Activated CD4-positive, alpha-beta T cell treated with anti-CD3 and anti-CD28 coated beads, Interleukin-10, Interleukin-2, amounts not matched to agents 100 ng/mL and 50 ng/mL, durations not matched to agents 16 hours and 8 hours (primary cell): ENCODE results near the gene ALKBH1.
"Not testable (repeated sequence)": the region's sequence is repeated elsewhere in the genome, so short reads cannot be mapped to it uniquely, and the experiment has no call there.

ENCODE experiments used
- DNase-seq: peaks from one replicate; pipeline ENCODE4 v3.0.0-alpha.2; 2020

Gene ALKBH1

DNA sequence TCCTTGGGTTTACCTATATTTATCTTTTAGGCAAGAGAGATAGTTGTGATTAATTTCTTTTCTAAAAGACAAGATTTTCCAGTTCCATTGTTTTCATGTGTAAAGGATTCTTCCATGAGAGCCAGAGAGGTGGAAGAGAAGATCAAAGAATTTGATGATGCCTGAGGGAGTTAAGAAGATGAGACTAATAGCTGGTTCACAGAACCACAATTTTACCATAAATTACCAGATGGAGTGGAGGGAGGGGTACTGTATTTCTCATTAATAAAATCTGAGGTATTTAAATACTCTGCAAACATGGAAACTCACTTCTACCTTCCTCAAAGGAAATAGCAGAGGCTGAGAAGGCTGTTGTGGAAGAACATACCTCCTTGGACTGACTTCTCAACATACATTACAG is 34.6 kb downstream of the ALKBH1 start:
- no peak for DNase-seq

DNA sequence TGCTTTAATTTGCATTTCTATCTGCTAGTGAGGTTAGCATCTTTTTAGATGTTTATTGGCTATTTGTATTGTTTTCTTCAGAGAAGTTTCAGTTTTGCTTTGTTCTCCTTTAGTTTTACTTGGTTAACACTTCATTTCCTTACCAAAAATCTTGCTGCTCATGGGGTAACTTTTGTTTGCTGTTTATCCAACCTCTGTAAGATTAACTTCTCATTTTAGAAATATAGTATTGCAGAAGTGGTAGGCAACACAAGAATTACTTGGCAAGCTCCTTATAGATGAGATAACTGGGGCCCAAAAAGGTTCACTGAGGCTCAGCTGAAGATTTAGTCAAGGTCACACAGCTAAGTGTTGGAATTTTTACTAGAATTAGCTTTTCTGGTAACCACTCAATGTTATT is 40.5 kb downstream of the ALKBH1 start:
- DNase-seq, result no peak

DNA sequence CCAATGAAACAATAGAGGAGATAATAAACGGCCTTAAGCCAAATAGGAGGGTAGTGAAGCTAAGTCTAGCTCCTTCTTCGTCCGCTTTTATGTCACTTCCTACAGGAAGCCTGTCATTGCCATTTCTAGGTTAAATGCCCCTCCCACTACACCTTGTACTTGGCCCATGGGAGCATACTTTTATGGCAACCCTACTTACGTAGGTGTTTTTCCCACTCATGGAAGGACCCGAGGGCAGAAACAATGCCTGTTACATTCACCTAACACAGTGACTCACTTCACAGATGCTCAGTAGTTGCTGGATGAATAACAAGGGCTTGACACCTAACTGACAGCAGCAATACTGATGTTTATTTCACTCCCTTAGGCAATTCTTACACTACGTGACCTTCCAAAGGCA is 44.5 kb downstream of the ALKBH1 start:
- no peak for DNase-seq

DNA sequence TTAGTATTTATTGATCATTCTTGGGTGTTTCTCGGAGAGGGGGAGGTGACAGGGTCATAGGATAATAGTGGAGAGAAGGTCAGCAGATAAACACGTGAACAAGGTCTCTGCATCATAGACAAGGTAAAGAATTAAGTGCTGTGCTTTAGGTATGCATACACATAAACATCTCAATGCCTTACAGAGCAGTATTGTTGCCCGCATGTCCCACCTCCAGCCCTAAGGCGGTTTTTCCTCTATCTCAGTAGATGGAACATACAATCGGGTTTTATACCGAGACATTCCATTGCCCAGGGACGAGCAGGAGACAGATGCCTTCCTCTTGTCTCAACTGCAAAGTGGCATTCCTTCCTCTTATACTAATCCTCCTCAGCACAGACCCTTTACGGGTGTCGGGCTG is 46.3 kb downstream of the ALKBH1 start:
- DNase-seq, result not testable (repeated sequence)

DNA sequence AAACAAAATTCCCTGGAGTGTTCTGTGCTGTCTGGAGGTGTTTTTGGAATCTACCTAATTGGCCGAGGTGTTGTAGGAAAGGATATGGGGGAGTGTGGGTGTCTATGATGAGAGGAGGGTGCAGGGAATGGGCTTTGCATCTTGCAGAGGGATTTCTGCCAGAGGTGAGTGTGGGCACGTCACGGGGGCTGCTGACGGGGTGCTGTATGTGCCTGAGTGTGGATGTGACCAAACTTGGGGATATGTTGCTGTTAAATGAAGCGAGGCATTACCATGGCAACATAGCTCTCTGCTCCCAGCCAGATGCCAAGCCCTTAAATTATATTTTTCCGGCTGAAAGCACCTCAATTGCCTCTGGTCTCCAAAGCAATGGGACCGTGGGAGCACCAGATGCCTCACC is 47.1 kb downstream of the ALKBH1 start:
- DNase-seq, result no peak

DNA sequence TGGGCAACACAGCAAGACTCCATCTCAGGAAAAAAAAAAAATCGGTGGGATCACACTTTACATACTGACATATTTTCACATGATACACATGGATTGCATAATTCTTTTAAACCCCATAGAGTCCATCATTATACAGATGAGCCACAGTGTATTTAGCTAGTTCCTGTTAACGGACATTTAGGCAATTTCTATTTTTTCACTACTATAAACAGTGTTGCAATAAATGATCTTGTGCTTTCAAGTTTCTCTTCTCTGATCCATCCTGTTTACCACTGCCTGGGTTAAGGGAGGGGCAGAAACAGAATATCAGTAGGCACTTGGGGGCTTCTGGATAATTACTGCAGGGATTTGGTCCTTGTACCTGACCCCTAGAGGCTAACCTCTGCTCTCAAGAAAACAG is 48.0 kb downstream of the ALKBH1 start:
- no peak for DNase-seq

DNA sequence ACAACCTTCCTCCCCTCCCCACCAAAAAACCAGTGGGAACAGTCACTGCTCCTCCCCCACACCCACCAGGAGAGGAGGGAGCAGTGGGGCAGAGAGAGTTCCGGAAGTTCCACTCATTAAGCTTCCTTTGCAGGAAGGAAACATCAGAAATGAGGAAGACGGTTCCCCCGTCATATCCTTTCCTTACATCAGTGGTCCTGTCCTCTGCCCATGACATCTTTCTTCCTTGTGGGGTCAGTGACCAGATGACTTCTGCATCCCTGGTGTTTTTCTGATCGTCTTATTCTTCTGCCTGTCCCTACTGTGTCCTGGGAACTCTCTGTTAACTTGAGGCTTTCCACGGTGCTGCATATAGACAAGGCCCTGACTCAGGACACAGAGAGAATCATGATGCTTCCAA is 50.5 kb downstream of the ALKBH1 start:
- DNase-seq, result no peak

DNA sequence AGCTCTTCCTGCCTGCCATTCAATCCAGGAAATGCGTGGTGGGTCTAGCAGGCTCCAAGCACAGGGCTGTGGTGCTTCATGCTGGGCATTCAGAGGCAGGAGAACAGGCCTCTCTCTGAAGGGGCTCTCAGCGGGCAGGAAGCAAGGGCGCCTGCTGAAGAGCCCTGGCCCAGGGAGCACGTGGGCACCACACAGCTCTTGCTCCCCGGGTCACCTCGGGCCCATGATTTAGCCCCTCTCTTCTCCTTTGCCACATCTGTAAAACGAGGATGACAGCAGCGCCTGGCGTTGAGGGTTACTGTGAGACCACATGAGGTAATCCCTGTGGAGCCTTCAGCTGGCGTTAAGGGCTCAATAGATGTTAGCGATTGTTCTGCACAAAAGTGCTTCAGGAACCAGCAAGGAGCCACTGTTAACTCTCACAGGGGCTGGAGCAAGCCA is 53.8 kb downstream of the ALKBH1 start:
- no peak for DNase-seq

DNA sequence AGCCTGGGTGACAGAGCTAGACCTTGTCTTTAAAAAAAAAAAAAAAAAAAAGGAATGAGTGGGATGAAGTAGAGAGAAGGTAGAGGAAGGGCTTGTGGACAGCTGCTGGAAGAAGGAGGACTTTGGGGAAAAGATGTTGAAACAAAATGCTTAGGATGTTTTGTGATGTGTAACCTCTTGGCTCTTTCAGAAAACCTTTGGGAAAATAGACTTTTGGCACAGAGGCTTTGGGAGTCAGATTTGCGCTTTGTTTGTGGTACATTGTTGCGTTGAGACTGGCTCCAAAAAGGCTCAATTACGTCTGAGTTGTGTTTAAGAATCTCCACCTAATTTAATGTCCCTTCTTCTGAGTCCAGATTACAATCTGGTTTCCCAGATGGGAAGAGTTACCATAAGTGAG is 58.5 kb downstream of the ALKBH1 start:
- no peak for DNase-seq

- DNase-seq, result no peak
These were observed 59.2 kb downstream of the ALKBH1 start for GRCh38 chr14:77648520-77649200.

GRCh38 chr14:77647853-77648252 is 60.0 kb downstream of the ALKBH1 start:
- DNase-seq, result no peak

- DNase-seq, result no peak
These were observed 60.9 kb downstream of the ALKBH1 start for GRCh38 chr14:77646907-77647306.

- DNase-seq, result no peak
These were observed 62.1 kb downstream of the ALKBH1 start for GRCh38 chr14:77645520-77646230.

DNA sequence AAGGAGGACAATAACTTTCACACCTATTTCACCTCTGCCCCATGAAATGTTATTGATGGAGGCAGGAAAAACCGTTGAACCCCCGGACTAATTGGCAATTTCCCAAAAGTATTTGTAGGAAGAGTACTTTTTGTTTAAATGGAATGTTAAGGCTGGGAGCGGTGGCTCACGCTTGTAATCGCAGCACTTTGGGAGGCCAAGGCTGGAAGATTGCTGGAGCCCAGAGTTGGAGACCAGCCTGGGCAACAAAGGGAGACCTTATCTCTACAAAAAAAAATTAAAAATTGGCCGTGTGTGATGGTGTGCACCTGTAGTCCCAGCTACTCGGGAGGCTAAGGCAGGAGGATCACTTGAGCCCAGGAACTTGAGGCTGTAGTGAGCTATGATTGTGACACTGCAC is 65.4 kb downstream of the ALKBH1 start:
- DNase-seq, result no peak

- DNase-seq, result peak; percentile 75
These were observed 66.1 kb downstream of the ALKBH1 start for GRCh38 chr14:77641534-77642341.

GRCh38 chr14:77640756-77641533 is 66.9 kb downstream of the ALKBH1 start:
- no peak for DNase-seq

DNA sequence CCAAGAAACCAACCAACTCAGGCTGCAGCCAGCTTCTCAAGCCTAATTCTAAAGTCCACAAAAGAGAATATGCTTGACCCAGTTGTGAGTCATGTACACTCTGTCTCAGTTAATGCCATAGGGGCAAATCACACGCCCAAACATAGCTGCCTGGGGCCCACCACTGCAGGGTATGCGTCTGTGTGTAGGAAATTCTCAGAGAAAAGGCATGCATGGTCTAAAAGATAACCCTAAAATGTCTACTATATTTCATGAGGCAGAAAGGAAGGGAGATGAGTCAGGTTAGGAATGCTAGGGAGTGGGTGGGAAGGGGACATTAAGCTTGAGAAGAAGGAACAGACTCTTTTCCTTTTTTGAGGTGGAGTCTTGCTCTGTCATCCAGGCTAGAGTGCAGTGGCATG is 69.1 kb downstream of the ALKBH1 start:
- DNase-seq, result no peak

GRCh38 chr14:77635869-77636268 is 72.0 kb downstream of the ALKBH1 start:
- not testable (repeated sequence) for DNase-seq

GRCh38 chr14:77635466-77635865 is 72.4 kb downstream of the ALKBH1 start:
- DNase-seq, result not testable (repeated sequence)

- DNase-seq, result no peak
These were observed 77.7 kb downstream of the ALKBH1 start for GRCh38 chr14:77630111-77630510.

GRCh38 chr14:77625360-77625759 is 82.5 kb downstream of the ALKBH1 start:
- no peak for DNase-seq

GRCh38 chr14:77623201-77623600 is 84.6 kb downstream of the ALKBH1 start:
- DNase-seq, result no peak
